A673 (cell line): Measurements from ENCODE around the gene ANOS1.

Experiments used
- CTCF ChIP-seq: fragments of 300-800, 200-600 bp; sonication (generic); conservative IDR thresholded peaks from 2 replicates; pipeline ENCODE4 v1.5.1; 2017; ENCODE audit warnings: low read depth, mild to moderate bottlenecking, antibody characterized with exemption, low read length, moderate library complexity, mixed read lengths
- EZH2 ChIP-seq: fragments of 200-600 bp; sonication (generic); IDR thresholded peaks from 2 replicates; pipeline ENCODE4 v1.6.1; 2017; ENCODE audit warnings: borderline replicate concordance, low read depth, mild to moderate bottlenecking, mixed read lengths, antibody characterized with exemption, low read length; ENCODE audit not compliant: poor library complexity, severe bottlenecking

GRCh38 chrX:8726031-8726652 lies 5.8 kb downstream of the ANOS1 start:
- TF ChIP-seq CTCF: no peak
- no peak for TF ChIP-seq EZH2
